Measurements from ENCODE around the gene INSC. TPM values are rescaled to one million over a fixed set of nuclear protein-coding genes. Genes with fewer than 3 reads are reported as not detected.

Gene INSC
- total and polyA plus RNA-seq, 2 of the 13 experiments (the other 11 are each of a cell fraction or from before 2014, with no cell fraction given): 0.09 TPM; not detected in 1

- CTCF ChIA-PET (ENCODE audit: low intra/inter-chr PET ratio, low total read pairs): no interaction called here
- ATAC-seq (no peak), FAIRE-seq (no peak), DNase-seq (ENCODE audit: low spot score) (no peak)
- in situ Hi-C loops (cut with HindIII; ENCODE audit: extremely low pct_ligation_motif_present, low pct_unique_long_range_greater_than_20kb): no loop called here
- no TSS peak for BruUV-seq (replicated peaks)
- Histone ChIP-seq H3K27me3 (ENCODE audit: control insufficient read depth in 1 of 2, insufficient read depth in 2 of 2, low read length in 2 of 2) (no peaks in the 10 kb centered on the region), H3K4me1 (ENCODE audit: insufficient read depth, low read length) (no peaks in the 10 kb centered on the region), H3K27ac (ENCODE audit: extremely low read length, insufficient read depth, low read length) (no peak overlapping the region), H3K36me3 (replicated peaks in 1 of 2; ENCODE audit: control insufficient read depth in 1 of 2, insufficient read depth in 2 of 2, low read length in 2 of 2) (no peaks in the 10 kb centered on the region), H3K9ac (ENCODE audit: insufficient read depth, low read depth, low read length) (no peak overlapping the region), H3K4me2 (ENCODE audit: low read depth, low read length) (no peak overlapping the region), H2AFZ (ENCODE audit: low read length) (no peak overlapping the region), H3K9me3 (ENCODE audit: low read length) (peaks cover 23% of the 10 kb centered on the region), H3K79me2 (ENCODE audit: insufficient read depth, low read length) (no peaks in the 10 kb centered on the region), H3K4me3 (replicated peaks in 1 of 3; ENCODE audit: insufficient read depth in 1 of 3, low read depth in 2 of 3, low read length in 3 of 3) (no peak overlapping the region), H4K20me1 (ENCODE audit: insufficient read depth, low read length) (no peaks in the 10 kb centered on the region)
- intact Hi-C loops (cut with micrococcal nuclease; ENCODE audit: unreplicated experiment): no loop called here
- TF ChIP-seq ZNF513 (CRISPR knock-in tag; conservative IDR thresholded peaks at IDR 0.05): no peak
- no peak for TF ChIP-seq FOXO4 (CRISPR knock-in tag; conservative IDR thresholded peaks at IDR 0.05)
- TF ChIP-seq ZNF484 (CRISPR knock-in tag; IDR thresholded peaks at IDR 0.05; ENCODE audit: borderline replicate concordance, low read depth): no peak
- TF ChIP-seq POLR2AphosphoS5 (IDR thresholded peaks at IDR 0.05; ENCODE audit: low read depth, low read length): no peak
- no peak for TF ChIP-seq TOPORS (CRISPR knock-in tag; IDR thresholded peaks at IDR 0.05)
- TF ChIP-seq SRSF9 (IDR thresholded peaks at IDR 0.05; ENCODE audit: borderline replicate concordance, insufficient read depth, low read depth, low read length, poor library complexity, severe bottlenecking): no peak
- TF ChIP-seq ZNF337 (CRISPR knock-in tag; IDR thresholded peaks at IDR 0.05; ENCODE audit: borderline replicate concordance, low read depth): no peak
- TF ChIP-seq ZNF256 (CRISPR knock-in tag; conservative IDR thresholded peaks at IDR 0.05): no peak
- no peak for TF ChIP-seq HIC2 (CRISPR knock-in tag; IDR thresholded peaks at IDR 0.05; ENCODE audit: low read depth)
- no peak for TF ChIP-seq NFKBIZ (CRISPR knock-in tag; IDR thresholded peaks at IDR 0.05)
- TF ChIP-seq ZNF781 (CRISPR knock-in tag; IDR thresholded peaks at IDR 0.05; ENCODE audit: borderline replicate concordance, not compliant biosample characterization): no peak
- TF ChIP-seq GTF3A (CRISPR knock-in tag; conservative IDR thresholded peaks at IDR 0.05): no peak
- TF ChIP-seq ASH2L (IDR thresholded peaks at IDR 0.05; ENCODE audit: insufficient read length, low read depth, low read length): no peak
- TF ChIP-seq MLX (CRISPR knock-in tag; IDR thresholded peaks at IDR 0.05): no peak
- POLR2A ChIA-PET: no interaction called here
Measured at GRCh38 chr11:15268598-15268997, 153.9 kb downstream of the INSC start.

All from HepG2 (cell line).